H9 (cell line): ENCODE results near the gene ZFP64. TPM values are rescaled to one million over a fixed set of nuclear protein-coding genes. Genes with fewer than 3 reads are reported as not detected.

Experiments used
- DNase-seq: peaks from one replicate; pipeline ENCODE4 v3.0.0-alpha.2; 2017
- H2AFZ ChIP-seq: one replicate; pipeline ENCODE4 v1.6.1; 2013; ENCODE audit warnings: mild to moderate bottlenecking, low read length, control low read depth, moderate library complexity
- H2AK5ac ChIP-seq: 2 replicates; pipeline ENCODE4 v1.6.1; 2013; ENCODE audit warnings: low read length, control low read depth, mixed read lengths; ENCODE audit not compliant: insufficient read length
- H2BK120ac ChIP-seq: one replicate; pipeline ENCODE4 v1.6.1; 2013; ENCODE audit warnings: low read depth, mild to moderate bottlenecking, low read length, control low read depth, inconsistent platforms; ENCODE audit not compliant: poor library complexity, severe bottlenecking
- H2BK12ac ChIP-seq: 2 replicates; pipeline ENCODE4 v1.6.1; 2013; ENCODE audit warnings: low read length, control low read depth, mixed read lengths, low read depth; ENCODE audit not compliant: insufficient read length
- H2BK15ac ChIP-seq: 2 replicates; pipeline ENCODE4 v1.6.1; 2013; ENCODE audit warnings: low read depth, low read length, control low read depth
- H2BK20ac ChIP-seq: one replicate; pipeline ENCODE4 v1.6.1; 2013; ENCODE audit warnings: low read depth, mild to moderate bottlenecking, low read length, control low read depth, inconsistent platforms; ENCODE audit not compliant: poor library complexity, severe bottlenecking
- H2BK5ac ChIP-seq: 2 replicates; pipeline ENCODE4 v1.6.1; 2013; ENCODE audit warnings: low read length, control low read depth, mixed read lengths; ENCODE audit not compliant: insufficient read length
- H3K14ac ChIP-seq: 2 replicates; pipeline ENCODE4 v1.6.1; 2013; ENCODE audit warnings: low read length, control low read depth; ENCODE audit not compliant: insufficient read depth
- H3K18ac ChIP-seq: 2 replicates; pipeline ENCODE4 v1.6.1; 2013; ENCODE audit warnings: low read depth, mild to moderate bottlenecking, mixed read lengths, low read length, control low read depth; ENCODE audit not compliant: insufficient read length
- H3K23ac ChIP-seq: 2 replicates; pipeline ENCODE4 v1.6.1; 2013; ENCODE audit warnings: low read length, control low read depth, mixed read lengths, low read depth; ENCODE audit not compliant: insufficient read length
- H3K23me2 ChIP-seq: 2 replicates; pipeline ENCODE4 v1.6.1; 2013; ENCODE audit warnings: low read depth, mild to moderate bottlenecking, mixed read lengths, low read length, control low read depth; ENCODE audit not compliant: insufficient read length, poor library complexity, severe bottlenecking
- H3K27ac ChIP-seq: 2 replicates; pipeline ENCODE4 v1.5.1; 2013; ENCODE audit warnings: low read length, control low read depth, mixed read lengths, low read depth; ENCODE audit not compliant: insufficient read length
- H3K27me3 ChIP-seq: 2 replicates; pipeline ENCODE4 v1.6.1; 2013; ENCODE audit warnings: low read length, control low read depth, inconsistent platforms; ENCODE audit not compliant: insufficient read depth
- H3K4ac ChIP-seq: 2 replicates; pipeline ENCODE4 v1.6.1; 2013; ENCODE audit warnings: low read depth, mild to moderate bottlenecking, control low read depth, inconsistent platforms, low read length, moderate library complexity
- H3K4me1 ChIP-seq: 2 replicates; pipeline ENCODE4 v1.6.1; 2013; ENCODE audit warnings: low read length, control low read depth, inconsistent platforms; ENCODE audit not compliant: insufficient read depth
- H3K4me2 ChIP-seq: 2 replicates; pipeline ENCODE4 v1.6.1; 2013; ENCODE audit warnings: low read length, control low read depth, mixed read lengths; ENCODE audit not compliant: insufficient read length, insufficient read depth
- H3K56ac ChIP-seq: 2 replicates; pipeline ENCODE4 v1.6.1; 2013; ENCODE audit warnings: low read depth, mild to moderate bottlenecking, mixed read lengths, low read length, control low read depth; ENCODE audit not compliant: insufficient read length
- H3K79me1 ChIP-seq: 2 replicates; pipeline ENCODE4 v1.6.1; 2013; ENCODE audit warnings: low read depth, mild to moderate bottlenecking, moderate library complexity, low read length, control low read depth, inconsistent platforms; ENCODE audit not compliant: insufficient read depth, poor library complexity, severe bottlenecking
- H3K79me2 ChIP-seq: 2 replicates; pipeline ENCODE4 v1.6.1; 2013; ENCODE audit warnings: low read length, control low read depth, inconsistent platforms; ENCODE audit not compliant: insufficient read depth
- H3K9ac ChIP-seq: 2 replicates; pipeline ENCODE4 v1.6.1; 2013; ENCODE audit warnings: low read length, control low read depth, mixed read lengths; ENCODE audit not compliant: insufficient read length; ENCODE audit errors: extremely low read depth
- H3K9me3 ChIP-seq: one replicate; pipeline ENCODE4 v1.6.1; 2013; ENCODE audit warnings: low read depth, low read length, inconsistent platforms; ENCODE audit not compliant: control insufficient read depth
- H3T11ph ChIP-seq: one replicate; pipeline ENCODE4 v1.6.1; 2013; ENCODE audit warnings: mild to moderate bottlenecking, low read length, control low read depth, inconsistent platforms
- H4K20me1 ChIP-seq: one replicate; pipeline ENCODE4 v1.6.1; 2013; ENCODE audit not compliant: control insufficient read depth, insufficient read length, insufficient read depth
- H4K5ac ChIP-seq: 2 replicates; pipeline ENCODE4 v1.6.1; 2013; ENCODE audit warnings: low read depth, mild to moderate bottlenecking, mixed read lengths, low read length, control low read depth; ENCODE audit not compliant: insufficient read length
- H4K8ac ChIP-seq: replicated peaks from 2 replicates; pipeline ENCODE4 v1.6.1; 2013; ENCODE audit warnings: low read length, control low read depth, mixed read lengths, low read depth; ENCODE audit not compliant: insufficient read length
- H4K91ac ChIP-seq: 2 replicates; pipeline ENCODE4 v1.6.1; 2013; ENCODE audit warnings: low read depth, mild to moderate bottlenecking, moderate library complexity, mixed read lengths, low read length, control low read depth; ENCODE audit not compliant: insufficient read length
- H3K27ac Mint-ChIP-seq, 3 experiments: 2 replicates in 2 of 3; 3 replicates in 1 of 3; pipeline ENCODE4 v1.8.0; 2020 to 2021; ENCODE audit warnings: mixed read lengths in 3 of 3, mild to moderate bottlenecking in 1 of 3, moderate library complexity in 1 of 3
- H3K27me3 Mint-ChIP-seq: 2 replicates; pipeline ENCODE4 v1.8.0; 2021; ENCODE audit warnings: low read depth, mild to moderate bottlenecking, moderate library complexity, mixed read lengths
- H3K36me3 Mint-ChIP-seq, 3 experiments: 2 replicates in 2 of 3; 3 replicates in 1 of 3; pipeline ENCODE4 v1.8.0; 2020 to 2021; ENCODE audit warnings: low read depth in 3 of 3, mixed read lengths in 3 of 3; ENCODE audit not compliant: insufficient read depth in 1 of 3
- H3K4me1 Mint-ChIP-seq, 2 experiments: 2 replicates each; pipeline ENCODE4 v1.8.0; 2020; ENCODE audit warnings: mixed read lengths in 2 of 2
- H3K4me3 Mint-ChIP-seq, 2 experiments: 2 replicates in 1 of 2; 3 replicates in 1 of 2; pipeline ENCODE4 v1.8.0; 2020 to 2021; ENCODE audit warnings: mild to moderate bottlenecking in 2 of 2, mixed read lengths in 2 of 2, moderate library complexity in 1 of 2
- H3K9me3 Mint-ChIP-seq, 2 experiments: 2 replicates in 1 of 2; 3 replicates in 1 of 2; pipeline ENCODE4 v1.8.0; 2020; ENCODE audit warnings: mild to moderate bottlenecking in 2 of 2, mixed read lengths in 2 of 2, moderate library complexity in 1 of 2
- CTCF ChIP-seq: fragments of 200-600 bp; sonication (generic); conservative IDR thresholded peaks from 3 replicates; pipeline ENCODE4 v1.8.0; 2021; ENCODE audit warnings: antibody characterized with exemption, mild to moderate bottlenecking
- WGBS: extraction: QIAGEN DNeasy Blood & Tissue Kit; methylation state at CpG from one replicate; pipeline ENCODE4 v1.1.7; 2013; ENCODE audit warnings: missing lambda C conversion rate, low lambda C conversion rate, mixed read lengths; ENCODE audit not compliant: insufficient read length; ENCODE audit errors: extremely low coverage; 5-methylcytosine and 5-hydroxymethylcytosine counted together
- total RNA-seq: library from RNA; stranded (reverse); gene quantifications from 2 replicates; pipeline ENCODE4 v1.2.1, GENCODE V29; 2021

ZFP64 gene
- total RNA-seq, 1 experiment from 2014 or later = 29.2 TPM

GRCh38 chr20:52104546-52105441 lies 86.8 kb downstream of the ZFP64 start:
- DNase-seq = peak; percentile 88
- no peak for TF ChIP-seq CTCF
- H3K36me3 Mint-ChIP-seq = no peaks in the 10 kb centered on the region; a peak in 1 of 7 replicates
- H4K5ac ChIP-seq = no peak overlapping the region
- H3K4me3 Mint-ChIP-seq = peak overlapping the region; percentile 70 to 93
- no peak overlapping the region for H4K8ac ChIP-seq
- peak overlapping the region; percentile 68 to 95 (median 90); a peak in 5 of 7 replicates for H3K27ac Mint-ChIP-seq
- no peak overlapping the region for H3K56ac ChIP-seq
- H3K14ac ChIP-seq = peak overlapping the region; percentile 26
- H3K27me3 ChIP-seq = peaks cover 27% of the 10 kb centered on the region; the same call in 1 of the 2 replicates
- no peak overlapping the region for H2BK12ac ChIP-seq
- H3K9me3 ChIP-seq = no peaks in the 10 kb centered on the region
- no peak overlapping the region for H2AK5ac ChIP-seq
- H2BK20ac ChIP-seq = no peak overlapping the region
- H3K4ac ChIP-seq = no peak overlapping the region
- H3K18ac ChIP-seq = peak overlapping the region; percentile 54
- peaks cover 3% of the 10 kb centered on the region for H4K20me1 ChIP-seq
- no peak overlapping the region for H2BK15ac ChIP-seq
- H3K79me2 ChIP-seq = no peaks in the 10 kb centered on the region
- no peak overlapping the region for H3K27ac ChIP-seq
- no peak overlapping the region for H3K23ac ChIP-seq
- H4K91ac ChIP-seq = no peak overlapping the region
- no peak overlapping the region for H2AFZ ChIP-seq
- no CpG with 5 or more reads among the region's 82 CpGs for WGBS
- no peaks in the 10 kb centered on the region; the same call in 1 of the 2 replicates for H3K4me1 ChIP-seq
- no peak overlapping the region for H2BK5ac ChIP-seq
- no peak overlapping the region for H2BK120ac ChIP-seq
- H3K4me2 ChIP-seq = peak overlapping the region; percentile 86
- no peaks in the 10 kb centered on the region for H3K79me1 ChIP-seq
- no peaks in the 10 kb centered on the region for H3K9me3 Mint-ChIP-seq
- H3K23me2 ChIP-seq = peaks cover 25% of the 10 kb centered on the region
- H3K27me3 Mint-ChIP-seq = peaks cover 69% of the 10 kb centered on the region
- no peak overlapping the region for H3K9ac ChIP-seq
- H3T11ph ChIP-seq = no peak overlapping the region
- H3K4me1 Mint-ChIP-seq = peaks cover 21 to 34% of the 10 kb centered on the region in 2 experiments
